Measurements from ENCODE around the gene HIP1R.
"Not testable (repeated sequence)": the region's sequence is repeated elsewhere in the genome, so short reads cannot be mapped to it uniquely, and the experiment has no call there.

HIP1R gene

DNA sequence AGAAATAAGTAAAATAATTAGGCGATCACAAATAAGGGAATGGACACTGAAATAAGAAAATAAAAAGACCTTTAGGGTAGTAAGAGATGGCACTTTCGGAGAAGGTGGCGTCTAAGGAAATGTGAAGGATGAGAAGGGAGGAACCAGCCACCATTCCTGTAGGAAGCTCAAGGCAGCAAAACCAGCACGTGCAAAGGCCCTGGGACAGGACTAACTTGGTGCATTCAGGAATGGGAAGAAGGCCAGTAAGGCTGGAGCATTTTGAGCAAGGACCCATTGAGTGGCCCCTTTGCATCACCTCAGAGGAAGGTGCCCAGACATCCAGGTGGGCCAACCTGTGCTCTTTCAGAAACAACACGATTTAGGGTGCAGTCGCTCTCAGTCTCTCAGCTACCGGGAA lies 61.4 kb downstream of the HIP1R start:
- no peak for DNase-seq

DNA sequence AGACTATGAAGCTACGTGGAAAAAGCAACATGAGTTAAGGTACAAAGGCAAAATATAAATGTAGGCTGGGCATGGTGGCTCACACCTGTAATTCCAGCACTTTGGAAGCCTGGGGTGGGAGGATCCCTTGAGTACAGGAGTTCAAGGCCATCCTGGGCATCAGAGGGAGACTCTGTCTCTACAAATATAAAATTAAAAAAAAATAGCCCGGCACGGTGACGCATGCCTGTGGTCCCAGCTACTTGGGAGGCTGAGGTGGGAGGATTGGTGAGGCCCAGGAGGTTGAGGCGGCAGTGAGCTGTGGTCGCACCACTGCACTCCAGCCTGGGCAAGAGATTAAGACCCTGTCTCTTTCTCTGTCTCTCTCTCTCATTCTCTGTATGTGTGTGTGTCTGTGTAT lies 64.6 kb downstream of the HIP1R start:
- no peak for DNase-seq

DNA sequence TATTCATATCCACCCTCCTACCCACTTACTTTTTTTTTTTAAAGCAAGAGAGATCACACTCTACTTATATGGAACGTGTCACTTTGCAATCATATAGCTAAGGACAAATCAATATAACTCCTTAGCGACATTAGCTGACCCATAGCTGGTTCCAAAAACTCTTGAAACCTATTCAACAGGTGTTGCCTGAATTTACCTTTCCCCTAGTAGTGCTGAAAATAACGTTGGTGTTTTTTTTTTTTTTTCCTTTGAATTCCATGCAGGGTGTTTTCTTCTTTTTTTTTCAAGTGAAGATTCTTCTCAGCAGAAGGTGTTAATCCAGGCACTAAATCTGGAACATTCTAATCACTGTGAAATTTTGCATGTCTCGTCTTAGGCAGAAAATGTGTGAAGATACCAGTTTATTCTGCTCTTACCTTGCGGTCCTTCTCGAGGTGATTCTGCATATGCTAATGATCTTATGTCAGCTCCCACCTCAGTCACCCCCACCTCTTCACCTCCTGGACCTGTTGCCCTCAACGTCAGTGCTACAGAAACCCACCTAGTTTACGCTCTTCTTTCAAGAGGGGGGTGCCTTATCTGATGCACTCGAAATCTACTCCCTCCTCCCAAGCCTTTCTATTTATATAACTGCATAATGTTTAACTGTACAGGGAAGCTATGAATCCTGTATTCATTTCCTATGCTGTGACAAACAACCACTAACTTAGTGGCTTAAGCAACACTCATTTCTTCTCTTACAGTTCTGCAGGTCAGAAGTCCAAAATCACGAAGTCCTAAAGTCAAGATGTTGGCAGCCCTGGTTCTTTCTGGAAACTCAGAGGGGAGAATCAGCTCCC lies 67.8 kb downstream of the HIP1R start:
- no peak for DNase-seq

DNA sequence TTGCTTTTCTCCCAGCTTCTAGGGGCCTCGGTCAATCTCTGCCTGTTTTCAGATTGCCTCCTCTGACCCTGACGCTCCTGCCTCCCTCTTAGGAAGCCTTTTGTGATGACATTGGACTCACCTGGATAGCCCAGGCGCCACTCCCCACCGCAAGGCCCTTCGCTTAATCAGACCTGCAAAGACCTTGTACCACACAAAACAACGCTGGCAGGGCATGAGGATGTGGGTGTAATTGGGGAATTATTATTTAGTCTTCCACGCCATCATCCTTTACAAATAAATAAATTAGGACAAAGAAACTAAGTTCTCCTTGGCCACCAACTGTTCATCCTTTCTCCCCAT lies 68.4 kb downstream of the HIP1R start:
- DNase-seq: no peak

DNA sequence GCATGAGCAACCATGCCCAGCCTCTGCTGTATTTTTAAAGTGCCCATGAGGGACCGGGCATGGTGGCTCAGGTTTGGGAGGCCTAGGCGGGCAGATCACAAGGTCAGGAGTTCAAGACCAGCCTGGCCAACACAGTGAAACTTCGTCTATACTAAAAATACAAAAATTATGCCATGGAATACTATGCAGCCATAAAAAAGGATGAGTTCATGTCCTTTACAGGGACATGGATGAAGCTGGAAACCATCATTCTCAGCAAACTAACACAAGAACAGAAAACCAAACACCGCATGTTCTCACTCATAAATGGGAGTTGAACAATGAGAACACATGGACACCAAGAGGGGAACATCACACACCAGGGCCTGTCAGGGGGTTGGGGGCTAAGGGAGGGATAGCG lies 70.0 kb downstream of the HIP1R start:
- not testable (repeated sequence) for DNase-seq

DNA sequence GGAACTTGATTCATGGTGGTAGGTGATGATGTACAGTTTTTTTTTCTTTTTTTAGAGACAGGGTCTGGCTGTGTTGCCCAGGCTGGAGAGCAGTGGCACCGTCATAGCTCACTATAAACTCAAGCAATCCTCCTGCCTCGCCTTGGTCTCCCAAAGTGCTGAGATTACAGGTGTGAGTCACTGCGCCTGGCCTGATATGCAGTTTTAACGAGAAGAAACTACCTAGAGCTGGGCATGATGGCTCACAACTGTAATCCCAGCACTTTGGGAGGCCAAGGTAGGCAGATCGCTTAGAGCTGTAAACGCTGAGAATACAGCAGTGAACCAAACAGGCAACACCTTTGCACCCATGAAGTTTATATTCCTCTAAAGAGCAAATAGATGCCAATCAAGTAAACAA lies 73.7 kb downstream of the HIP1R start:
- DNase-seq: no peak

DNA sequence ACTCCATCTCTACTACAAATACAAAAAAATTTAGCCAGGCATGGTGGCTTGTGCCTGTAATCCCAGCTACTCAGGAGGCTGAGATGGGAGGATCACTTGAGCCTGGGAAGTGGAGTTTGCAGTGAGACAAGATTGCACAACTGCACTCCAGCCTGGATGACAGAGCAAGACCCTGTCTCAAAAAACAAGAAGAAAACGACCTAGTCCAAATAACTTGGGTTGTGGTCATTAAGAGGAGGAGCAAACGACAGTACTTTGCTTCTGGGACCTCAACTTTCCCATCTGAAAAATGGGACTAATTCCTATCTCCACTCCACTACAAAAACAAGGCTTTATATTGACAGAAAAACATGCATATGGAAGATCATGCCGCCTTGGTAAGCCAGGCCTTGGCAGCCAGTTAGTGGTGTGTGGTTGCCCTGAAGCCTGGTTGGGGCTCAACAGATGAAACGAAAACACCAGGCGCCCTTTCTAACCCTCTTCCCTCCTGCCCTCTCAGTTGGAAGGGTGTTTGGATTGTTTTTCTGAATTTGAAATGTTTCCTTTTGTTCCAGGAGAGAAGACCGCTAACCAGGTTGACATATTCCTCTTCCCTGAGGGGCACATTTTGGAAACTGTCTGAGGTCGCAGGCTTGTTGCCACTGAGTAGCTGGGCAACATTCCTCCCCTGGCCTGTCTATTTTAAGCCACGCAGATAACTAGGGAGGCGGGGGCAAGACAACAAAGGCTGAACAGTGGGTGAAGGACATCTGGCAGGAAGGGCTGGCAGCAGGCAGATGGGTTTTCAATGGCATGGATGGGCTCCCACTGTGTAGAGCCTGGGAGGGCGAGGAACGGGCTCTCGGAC lies 74.4 kb downstream of the HIP1R start:
- DNase-seq: no peak
